ENCODE results near the gene TBC1D22A. TPM values are rescaled to one million over a fixed set of nuclear protein-coding genes. Genes with fewer than 3 reads are reported as not detected.

The TBC1D22A gene
- total RNA-seq, 3 donors from 2014 or later: 35.6 to 51.9 (median 41.8) TPM

DNA sequence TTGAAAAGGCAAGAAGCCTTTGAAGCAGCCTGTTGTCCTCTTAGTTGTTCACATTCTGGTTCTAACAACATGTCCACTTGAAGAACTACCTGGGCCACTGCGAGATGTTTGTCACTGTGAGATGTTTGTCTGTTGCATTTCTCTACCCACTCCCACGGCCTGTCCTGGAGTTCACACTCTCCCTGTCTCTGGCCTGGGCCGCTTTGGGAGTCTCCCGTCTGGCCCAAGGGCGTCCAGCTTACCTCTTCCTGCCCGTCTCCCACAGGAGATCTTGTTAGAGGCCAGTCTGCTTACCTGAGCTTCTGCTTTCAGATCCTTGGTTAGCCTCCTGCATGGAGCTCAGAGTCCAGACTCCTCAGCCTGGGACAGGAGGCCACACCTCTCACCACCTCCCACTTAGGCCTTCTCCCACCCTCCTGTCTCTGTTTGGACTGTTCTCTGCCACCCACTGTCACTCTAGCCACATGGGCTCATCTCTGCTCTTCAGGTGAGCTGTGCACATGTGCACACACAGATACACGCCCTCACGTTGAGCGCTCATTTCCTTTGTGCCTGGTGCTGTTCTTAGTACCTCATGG lies 66.0 kb downstream of the TBC1D22A start:
- TF ChIP-seq, protein P1, sequence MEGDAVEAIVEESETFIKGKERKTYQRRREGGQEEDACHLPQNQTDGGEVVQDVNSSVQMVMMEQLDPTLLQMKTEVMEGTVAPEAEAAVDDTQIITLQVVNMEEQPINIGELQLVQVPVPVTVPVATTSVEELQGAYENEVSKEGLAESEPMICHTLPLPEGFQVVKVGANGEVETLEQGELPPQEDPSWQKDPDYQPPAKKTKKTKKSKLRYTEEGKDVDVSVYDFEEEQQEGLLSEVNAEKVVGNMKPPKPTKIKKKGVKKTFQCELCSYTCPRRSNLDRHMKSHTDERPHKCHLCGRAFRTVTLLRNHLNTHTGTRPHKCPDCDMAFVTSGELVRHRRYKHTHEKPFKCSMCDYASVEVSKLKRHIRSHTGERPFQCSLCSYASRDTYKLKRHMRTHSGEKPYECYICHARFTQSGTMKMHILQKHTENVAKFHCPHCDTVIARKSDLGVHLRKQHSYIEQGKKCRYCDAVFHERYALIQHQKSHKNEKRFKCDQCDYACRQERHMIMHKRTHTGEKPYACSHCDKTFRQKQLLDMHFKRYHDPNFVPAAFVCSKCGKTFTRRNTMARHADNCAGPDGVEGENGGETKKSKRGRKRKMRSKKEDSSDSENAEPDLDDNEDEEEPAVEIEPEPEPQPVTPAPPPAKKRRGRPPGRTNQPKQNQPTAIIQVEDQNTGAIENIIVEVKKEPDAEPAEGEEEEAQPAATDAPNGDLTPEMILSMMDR (IDR thresholded peaks at IDR 0.05): no peak
- no peaks in the 10 kb centered on the region for H3K9me3 ChIP-seq
- intact Hi-C loops (cut with DNase I, micrococcal nuclease): no loop called here
- H3K36me3 ChIP-seq (ENCODE audit: low read depth): no peaks in the 10 kb centered on the region
- no peak for ATAC-seq
- H3K4me1 ChIP-seq (ENCODE audit: low read depth): no peaks in the 10 kb centered on the region
- peak in 1 of 3 donors; percentile 12 for DNase-seq
- no peak overlapping the region for H3K4me3 ChIP-seq

DNA sequence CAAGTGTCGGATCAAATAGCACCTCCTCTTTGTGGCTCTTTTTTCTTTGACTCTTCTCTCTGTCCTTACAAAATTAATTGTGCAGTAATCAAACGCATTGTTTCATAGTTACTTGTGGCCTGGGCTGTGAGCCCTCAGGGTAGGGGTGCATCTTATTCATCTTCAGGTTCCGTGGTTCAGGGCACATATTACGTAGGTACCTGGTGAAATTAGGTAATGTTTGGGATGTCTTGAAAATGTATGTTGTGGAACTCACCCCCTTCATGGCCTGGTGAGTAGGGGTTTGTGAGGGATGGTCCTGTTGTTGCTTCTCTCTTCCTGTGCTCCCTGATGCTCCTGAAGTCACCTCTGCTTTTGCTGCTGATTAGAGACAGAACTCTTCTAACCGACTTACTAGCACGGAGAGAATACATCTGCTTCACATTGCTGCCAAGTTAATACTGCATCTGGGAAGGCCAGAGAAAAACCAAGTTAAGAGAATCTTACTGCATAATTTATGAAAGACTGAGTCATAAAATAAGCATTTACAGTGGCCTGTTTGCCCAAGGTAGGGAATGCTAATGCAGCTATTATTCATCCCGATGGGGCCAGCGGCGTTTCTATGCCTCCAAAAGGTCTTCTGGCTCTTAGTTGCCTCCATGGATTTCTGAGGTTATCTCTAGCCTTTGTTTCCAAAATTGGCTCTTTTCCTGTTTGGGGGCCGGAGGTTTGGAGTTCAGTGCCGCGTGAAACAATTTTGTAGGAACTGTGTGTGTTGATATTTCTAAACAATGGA lies 66.9 kb downstream of the TBC1D22A start:
- no peak overlapping the region for H3K4me3 ChIP-seq
- intact Hi-C loops (cut with DNase I, micrococcal nuclease): no loop called here
- TF ChIP-seq, protein P1 (IDR thresholded peaks at IDR 0.05): no peak
- no peak for ATAC-seq
- no peaks in the 10 kb centered on the region for H3K9me3 ChIP-seq
- no peaks in the 10 kb centered on the region for H3K36me3 ChIP-seq (ENCODE audit: low read depth)
- H3K4me1 ChIP-seq (ENCODE audit: low read depth): no peaks in the 10 kb centered on the region
- DNase-seq: peak in 1 of 3 donors; percentile 10

DNA sequence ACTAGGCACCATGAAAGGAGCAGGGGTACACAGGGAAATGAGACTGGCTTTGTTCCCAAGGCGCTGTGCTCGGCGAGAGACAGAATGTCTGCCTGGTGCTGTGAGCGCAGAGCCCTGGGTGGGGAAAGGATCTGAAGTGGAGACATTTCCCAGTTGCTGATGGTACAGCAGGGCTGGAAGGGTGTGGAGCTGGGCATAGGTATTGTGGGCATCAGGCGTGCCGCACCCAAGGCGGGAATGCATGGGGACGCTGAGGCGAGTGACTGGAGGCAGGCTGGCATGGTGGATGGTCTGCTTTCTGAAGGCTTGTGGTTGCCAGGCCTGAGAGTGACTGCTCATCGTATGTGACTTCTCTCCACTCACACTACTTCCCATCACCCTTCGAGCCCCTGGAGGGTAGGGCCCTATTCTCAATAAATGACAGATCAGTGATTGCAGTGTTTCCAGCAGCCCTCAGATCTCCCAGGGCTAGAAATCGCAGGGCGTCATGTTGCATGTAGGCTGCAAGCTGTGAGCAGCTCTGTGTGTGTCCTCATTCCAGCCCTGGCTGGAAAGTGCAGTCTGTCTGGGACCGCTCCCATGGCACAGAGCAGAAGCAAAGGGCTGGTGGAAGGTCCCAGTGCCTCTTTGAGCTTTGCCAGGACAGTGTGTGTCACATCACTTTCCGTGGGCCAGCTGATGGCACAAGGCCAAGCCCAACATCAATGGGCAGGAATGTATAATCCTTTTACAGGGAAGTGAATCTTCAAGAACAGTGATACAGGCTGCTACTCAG lies 67.7 kb downstream of the TBC1D22A start:
- Histone ChIP-seq H3K9me3 (peaks cover 3% of the 10 kb centered on the region), H3K4me1 (ENCODE audit: low read depth) (no peaks in the 10 kb centered on the region), H3K36me3 (ENCODE audit: low read depth) (no peaks in the 10 kb centered on the region), H3K4me3 (no peak overlapping the region)
- TF ChIP-seq, protein P1 (IDR thresholded peaks at IDR 0.05): no peak
- DNase-seq (peak in 2 of 3 donors; percentile 32 to 45), ATAC-seq (peak; percentile 44)
- intact Hi-C loops (cut with DNase I, micrococcal nuclease): no loop called here

DNA sequence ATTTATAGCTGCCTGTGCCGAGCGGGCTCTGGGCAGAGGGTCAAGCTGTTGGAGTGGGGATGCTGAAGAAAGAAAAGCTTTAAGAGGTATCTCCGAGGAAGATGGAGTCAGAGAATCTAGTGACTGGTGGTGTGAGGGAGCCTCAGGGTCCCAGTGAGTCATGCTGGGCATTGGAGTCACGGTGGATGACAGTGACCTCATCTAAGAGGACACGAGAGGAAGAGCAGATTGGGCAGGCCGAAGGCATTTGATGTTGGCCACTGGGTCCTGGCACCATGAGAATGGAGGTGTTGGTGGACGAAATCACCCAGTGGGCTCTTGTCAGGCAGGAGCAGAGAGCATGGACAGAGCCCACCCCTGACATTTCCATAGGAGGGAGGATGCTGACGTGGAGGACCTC lies 68.4 kb downstream of the TBC1D22A start:
- Histone ChIP-seq H3K36me3 (ENCODE audit: low read depth) (no peaks in the 10 kb centered on the region), H3K4me1 (ENCODE audit: low read depth) (no peaks in the 10 kb centered on the region), H3K9me3 (peaks cover 10% of the 10 kb centered on the region), H3K4me3 (no peak overlapping the region)
- TF ChIP-seq, protein P1 (IDR thresholded peaks at IDR 0.05): no peak
- ATAC-seq: no peak
- intact Hi-C loops (cut with DNase I, micrococcal nuclease): no loop called here
- DNase-seq: peak in 1 of 3 donors; percentile 22

DNA sequence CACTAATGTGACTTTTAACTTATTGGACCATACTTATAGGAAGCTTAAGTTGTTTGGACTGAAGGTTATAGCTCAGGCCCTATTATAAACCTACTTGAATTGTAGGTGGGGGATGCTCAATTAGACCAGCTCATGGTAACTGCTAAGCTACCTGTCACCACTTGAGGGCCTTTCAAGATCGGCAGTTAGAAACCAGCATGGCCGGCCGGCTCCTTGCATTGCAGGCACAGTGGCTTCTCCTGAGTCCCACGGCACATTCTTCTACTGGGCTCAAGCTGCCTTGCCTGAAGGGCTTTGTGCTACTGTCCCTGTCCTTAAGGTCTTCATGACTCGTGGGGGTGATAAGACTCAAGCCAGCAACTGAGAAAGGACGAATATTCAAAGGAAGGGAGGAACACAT lies 70.8 kb downstream of the TBC1D22A start:
- intact Hi-C loops (cut with DNase I, micrococcal nuclease): no loop called here
- TF ChIP-seq, protein P1 (IDR thresholded peaks at IDR 0.05): no peak
- Histone ChIP-seq H3K36me3 (ENCODE audit: low read depth) (no peaks in the 10 kb centered on the region), H3K9me3 (peaks cover 10% of the 10 kb centered on the region), H3K4me3 (no peak overlapping the region), H3K4me1 (ENCODE audit: low read depth) (no peaks in the 10 kb centered on the region)
- no peak for DNase-seq
- ATAC-seq: no peak
